IPS DF 19.7 (cell line): ENCODE measurements around the gene BDH1.

Experiments used
- DNase-seq: peaks from one replicate; pipeline ENCODE4 v3.0.0-alpha.2; 2013; ENCODE audit warnings: low read depth, low spot score

Gene BDH1

GRCh38 chr3:197549261-197549885 lies 6.4 kb downstream of the BDH1 start:
- no peak for DNase-seq

DNA sequence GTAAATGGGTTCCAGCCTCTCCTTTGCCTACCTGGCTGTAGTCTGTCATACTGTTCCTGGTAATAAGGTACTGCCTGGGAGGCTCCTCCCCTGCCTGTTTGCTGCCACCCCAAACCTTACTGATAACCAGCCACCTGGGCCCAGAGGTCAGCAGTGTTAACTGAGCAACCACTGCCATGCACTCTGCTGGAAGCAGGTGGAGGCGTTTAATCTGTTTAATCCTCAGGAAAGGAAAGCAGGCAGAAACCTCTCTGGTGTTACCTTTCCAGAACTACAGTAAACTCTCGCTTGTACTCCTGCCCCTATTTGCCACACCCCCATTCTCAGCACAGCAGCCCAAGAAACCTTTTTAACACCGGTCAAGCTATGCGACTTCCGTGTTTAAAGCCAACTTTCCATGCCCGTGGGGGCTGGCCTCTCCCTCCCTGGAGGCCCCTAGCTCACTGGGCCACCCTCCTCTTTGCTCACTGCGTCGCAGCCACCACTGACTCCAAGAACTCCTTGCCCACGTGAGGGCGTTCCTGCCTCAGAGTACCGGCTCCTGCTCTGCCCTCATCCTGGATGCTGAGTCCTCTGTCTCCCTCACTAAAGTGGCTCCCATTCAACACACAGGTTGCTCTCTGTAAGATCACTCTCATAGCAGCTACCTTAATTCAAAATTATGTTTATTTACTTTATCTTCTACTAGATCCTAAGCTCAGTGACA lies 8.3 kb downstream of the BDH1 start:
- DNase-seq: no peak

DNA sequence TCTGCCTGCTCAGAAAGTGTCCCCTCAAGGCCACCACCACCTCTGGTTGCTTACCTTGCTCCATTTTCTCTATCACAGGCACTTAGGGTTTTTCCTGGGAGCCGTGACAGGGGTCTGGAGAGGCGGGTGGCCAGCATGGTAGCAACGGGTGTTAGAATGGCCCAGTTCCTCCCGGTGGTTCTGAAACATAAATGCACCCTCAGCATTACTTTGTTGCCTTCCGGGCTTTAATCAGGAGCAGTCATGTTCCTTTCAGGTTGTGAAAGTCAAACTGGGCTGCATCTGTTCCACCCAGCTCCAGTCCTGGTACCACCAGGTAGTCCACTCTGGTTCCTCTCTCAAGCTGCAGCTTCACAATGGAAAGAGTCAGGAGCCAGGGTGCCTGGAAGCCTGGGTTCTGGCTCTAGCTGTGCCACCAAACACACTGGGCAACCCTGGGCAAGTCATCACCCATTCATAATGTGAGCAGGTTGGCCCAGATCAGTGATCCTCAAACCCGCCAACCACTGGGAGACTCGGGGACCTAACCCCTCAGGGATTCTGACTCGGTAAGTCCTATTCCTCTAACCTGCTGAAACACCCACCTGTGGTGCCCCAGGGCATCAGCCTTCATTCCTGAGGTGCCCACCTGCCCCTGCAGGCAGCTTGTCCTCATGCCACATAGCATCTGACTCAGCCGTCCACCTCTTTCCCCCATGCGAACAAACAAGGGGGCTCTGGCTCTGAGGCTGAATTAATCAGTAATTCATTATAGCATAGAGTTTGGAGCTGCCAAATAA lies 9.3 kb downstream of the BDH1 start:
- no peak for DNase-seq

GRCh38 chr3:197545571-197545970 lies 10.2 kb downstream of the BDH1 start:
- no peak for DNase-seq

DNA sequence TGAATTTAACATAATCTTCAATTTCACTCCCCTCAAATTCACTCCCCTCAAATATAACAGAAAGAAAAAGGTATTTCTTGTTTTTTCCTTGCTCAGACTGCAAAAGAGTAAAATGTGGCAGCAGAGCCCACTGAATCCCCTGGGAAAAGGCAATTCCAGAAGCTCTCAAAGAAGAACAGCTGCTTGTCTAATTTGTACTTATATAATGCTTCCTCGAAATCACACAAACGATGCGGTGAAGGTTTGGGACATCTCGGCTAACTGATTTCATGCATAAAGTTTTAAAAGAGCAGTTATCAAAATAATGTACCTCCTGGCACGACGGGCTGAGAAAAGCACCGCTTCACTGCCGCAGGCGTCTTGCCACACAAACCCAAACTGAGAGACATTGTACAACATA lies 10.7 kb downstream of the BDH1 start:
- DNase-seq: no peak

DNA sequence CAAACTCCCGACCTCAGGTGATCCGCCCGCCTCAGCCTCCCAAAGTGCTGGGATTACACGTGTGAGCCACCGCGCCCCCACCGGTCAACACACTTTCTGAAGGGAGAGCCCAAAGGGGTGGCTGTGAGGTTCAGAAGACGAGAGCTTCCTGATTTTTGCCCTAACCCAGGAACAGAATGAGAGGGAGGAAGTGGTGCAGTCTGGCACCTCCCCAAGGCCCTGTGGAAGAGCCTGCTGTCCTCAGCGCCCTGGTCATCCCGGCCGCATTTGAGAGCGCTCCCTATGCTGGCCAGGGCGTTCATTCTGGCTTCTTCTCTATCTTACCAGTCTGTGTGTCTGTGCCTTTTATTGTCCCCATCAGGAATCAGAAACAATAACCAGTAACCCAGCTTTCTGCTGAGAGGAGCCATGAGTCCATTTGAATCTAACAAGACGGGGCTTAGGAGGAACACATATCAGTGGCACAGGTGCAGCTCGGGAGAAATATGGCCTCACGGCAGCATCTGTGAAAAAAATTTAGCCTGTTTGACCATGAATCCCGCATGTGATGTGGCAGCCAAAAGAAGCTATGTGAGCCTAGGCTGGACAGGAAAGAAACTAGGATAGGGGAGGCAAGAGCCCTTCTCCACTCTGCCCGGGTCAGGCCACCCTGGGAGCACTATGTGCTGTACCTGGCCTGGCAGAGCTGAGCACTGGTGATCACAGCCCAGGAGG lies 12.9 kb downstream of the BDH1 start:
- no peak for DNase-seq

DNA sequence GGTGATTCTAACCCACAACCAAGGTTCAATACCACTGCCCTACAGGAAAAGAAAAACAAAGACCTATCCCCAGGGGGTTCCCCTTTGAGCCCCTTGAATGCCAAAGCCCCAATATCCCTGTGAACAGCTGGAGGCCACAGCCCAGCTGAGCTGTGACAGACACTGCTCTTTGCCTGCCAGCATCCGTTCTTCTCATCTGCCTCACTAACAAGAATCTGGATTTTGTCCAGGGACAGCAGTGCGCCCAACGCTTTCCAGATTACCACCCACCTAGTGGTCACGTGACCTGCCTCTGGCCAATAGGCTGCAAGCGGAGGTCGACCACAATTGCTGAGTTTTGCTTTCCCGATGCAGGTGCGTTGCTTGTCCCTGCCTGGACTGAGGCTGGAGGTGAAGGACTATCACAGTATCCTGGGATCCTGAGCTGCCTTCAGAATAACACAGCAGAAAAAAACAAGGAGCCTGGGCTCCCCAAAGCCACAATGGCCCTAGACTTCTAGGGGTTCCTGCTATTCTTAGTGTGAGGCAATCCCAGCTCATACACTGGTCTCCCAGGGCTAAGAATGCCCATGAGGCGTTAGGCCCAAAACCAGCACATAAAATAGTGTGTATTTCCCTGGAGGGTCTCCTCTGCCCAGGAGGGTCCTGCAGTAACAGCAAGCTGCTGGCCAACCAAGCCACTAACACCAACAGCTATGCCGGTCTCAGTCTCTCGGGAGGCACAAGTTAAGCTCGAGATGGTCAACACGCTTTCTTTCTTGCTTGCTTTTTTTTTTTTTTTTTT lies 13.8 kb downstream of the BDH1 start:
- peak; percentile 85 for DNase-seq

DNA sequence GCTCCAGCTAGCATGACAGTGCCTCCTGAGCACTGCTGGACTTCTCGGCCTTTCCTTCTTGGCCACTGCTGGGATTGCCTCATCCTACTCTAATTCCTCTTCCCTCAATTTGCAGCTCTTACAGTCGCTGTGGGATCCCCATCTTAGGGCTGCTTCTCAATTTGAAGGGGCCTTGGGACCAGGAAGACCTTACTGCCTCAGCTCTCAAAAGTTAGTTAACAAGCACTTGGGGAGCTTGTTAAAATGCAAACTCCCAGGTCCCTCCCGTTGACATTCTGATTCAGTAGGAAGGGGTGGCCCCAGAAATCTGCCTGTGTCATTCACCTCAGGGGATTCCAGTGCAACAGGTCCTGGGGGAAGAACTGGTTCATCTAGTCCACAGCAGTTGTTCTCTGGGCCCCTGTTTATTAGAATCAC lies 14.8 kb downstream of the BDH1 start:
- DNase-seq: peak; percentile 75

DNA sequence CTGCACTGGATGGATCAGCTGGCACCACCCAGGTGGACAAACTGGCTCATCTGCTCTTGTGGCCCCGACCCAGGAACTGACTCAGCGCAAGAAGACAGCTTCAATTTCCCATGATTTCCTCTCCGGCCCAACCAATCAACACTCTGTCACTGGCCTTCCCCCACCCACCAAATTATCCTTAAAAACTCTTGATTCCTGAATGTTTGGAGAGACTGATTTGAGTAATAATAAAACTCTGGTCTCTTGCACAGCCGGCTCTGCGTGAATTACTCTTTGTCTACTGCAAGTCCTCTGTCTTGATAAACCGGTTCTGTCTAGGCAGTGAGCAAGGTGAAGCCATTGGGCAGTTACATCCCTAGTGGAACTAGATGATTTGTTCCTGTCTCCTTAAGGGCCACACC lies 16.1 kb downstream of the BDH1 start:
- DNase-seq: no peak

DNA sequence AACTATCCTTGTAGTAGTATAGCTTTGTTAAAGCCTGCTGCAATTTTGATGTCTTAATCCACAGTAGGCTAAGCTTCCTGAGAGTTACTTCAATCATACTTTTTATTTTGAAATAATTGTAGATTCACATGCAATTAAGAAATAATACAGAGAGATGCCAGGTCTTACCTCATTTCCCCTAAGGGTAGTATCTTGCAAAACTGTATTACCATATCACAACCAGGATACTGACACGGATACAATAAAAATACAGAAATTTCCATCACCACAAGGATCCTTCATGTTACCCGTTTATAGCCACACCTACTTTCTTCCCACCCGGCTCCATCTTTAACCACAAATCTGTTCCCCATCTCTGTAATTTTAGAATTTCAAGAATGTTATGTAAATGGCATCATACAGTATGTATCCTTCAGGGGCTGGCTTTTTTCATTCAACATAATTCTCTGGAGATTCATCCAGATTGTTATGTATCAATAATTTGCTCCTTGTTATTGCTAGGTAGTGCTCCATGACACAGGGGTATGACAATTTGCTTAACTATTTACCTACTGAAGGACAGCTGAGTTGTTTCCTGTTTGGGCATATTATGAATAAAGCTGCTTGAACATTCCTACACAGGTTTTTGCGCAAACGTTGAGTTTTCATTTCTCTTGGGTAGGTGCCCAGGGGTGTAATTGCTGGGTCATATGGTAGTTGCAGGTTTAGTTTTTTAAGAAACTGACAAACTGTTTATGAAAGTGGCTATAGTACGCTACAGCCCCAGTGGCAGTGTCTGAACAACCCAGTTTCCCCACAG lies 21.6 kb downstream of the BDH1 start:
- DNase-seq: no peak

DNA sequence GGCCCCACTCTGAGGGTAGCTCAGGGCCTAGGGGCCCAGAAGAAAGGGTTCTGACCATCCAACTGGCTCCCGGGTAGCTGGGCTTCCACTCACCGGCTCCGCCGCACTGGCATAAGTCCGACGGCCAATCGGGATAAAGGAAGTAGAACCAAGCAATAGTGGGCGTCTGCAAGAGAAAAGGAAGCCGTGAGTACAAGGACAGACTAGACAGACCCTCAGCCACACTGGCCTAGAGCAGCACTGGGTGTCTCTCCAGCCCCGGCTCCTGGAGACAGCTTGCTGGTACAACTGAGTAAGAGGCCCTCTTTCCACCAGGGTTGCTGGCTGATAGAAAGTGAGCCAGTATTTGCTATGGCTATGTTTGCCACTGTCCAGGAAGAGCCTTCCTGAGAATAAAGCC lies 22.4 kb downstream of the BDH1 start:
- no peak for DNase-seq

DNA sequence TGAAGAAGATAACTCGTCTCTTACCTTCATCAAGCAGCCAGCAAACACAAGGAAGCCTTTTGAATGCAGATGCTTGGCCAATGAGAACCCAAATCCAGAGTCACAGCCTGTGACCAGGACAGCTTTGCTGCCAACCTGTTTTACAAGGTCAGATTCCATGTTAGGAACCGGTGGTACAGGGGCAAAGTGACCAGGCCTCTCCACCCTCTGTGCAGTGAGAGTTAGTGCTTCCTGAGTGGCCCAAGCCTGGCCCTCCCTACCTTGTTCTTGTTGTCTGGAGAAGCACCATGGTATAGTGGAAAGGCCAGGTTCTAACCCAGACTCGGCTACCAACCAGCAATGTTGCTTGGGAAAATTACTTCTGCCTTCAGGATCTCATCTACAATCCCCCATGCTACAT lies 23.4 kb downstream of the BDH1 start:
- no peak for DNase-seq

GRCh38 chr3:197528190-197528589 lies 27.6 kb downstream of the BDH1 start:
- no peak for DNase-seq

DNA sequence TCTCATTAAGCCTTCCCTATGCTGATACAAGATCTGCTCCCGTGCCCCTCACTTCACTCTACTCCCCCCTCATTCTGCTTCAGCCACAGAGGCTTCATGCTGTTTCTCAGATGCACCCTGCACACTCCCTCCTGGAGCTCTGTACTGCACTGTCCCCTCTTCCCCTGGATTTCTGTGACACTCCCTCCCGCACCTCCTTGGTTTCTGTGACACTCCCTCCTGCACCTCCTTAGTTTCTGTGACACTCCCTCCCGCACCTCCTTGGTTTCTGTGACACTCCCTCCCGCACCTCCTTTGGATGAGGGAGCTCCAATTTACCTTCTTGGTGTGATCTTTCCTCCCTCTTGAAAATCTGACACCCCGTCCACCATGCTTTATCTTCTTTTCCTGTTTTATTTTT lies 28.2 kb downstream of the BDH1 start:
- no peak for DNase-seq

DNA sequence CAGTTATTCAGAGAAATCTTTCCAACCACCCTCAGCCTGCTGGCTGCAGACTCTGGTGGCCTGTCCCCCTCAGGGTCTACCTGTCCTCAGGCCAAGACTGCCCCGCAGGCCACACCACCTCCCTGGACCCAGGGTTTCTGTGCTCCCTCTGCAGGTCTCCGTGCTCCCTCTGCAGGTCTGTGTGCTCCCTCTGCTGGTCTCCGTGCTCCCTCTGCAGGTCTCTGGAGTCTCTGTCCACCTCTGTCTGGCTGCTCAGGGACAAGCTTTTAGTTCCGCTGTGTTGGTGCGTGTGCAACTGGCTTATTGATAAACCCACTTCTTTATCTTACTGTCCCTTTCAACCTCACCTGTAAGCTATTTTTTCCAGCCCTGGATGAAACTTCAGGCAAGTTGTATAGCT lies 30.1 kb downstream of the BDH1 start:
- DNase-seq: no peak

GRCh38 chr3:197524128-197524527 lies 31.6 kb downstream of the BDH1 start:
- DNase-seq: no peak

DNA sequence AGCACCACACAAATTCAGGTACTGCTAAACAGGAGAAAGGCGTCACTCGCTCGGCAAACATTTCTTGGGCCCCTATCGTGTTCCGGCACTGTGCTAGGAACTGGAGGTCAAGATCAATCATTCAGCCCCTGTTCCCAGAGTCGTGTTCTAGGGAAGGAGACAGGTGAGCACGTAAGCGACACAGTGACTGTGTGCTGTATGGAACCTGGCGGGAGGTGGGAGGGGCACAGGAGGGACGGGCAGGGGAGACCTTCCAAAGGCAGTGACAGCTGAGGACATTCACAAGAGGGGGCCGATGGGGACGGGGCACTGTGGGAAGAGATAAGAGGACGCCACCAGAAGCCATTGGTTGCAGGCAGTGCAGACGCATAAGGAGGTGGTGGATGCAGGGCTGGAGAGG lies 32.2 kb downstream of the BDH1 start:
- DNase-seq: no peak

GRCh38 chr3:197522881-197523441 lies 32.8 kb downstream of the BDH1 start:
- no peak for DNase-seq

- DNase-seq: no peak
These were observed 33.5 kb downstream of the BDH1 start for GRCh38 chr3:197522183-197522715.
